Measurements from ENCODE around the gene MARK2. TPM values are rescaled to one million over a fixed set of nuclear protein-coding genes. Genes with fewer than 3 reads are reported as not detected.

Gene MARK2
- total RNA-seq, 1 experiment from 2014 or later, result 39.8 TPM

DNA sequence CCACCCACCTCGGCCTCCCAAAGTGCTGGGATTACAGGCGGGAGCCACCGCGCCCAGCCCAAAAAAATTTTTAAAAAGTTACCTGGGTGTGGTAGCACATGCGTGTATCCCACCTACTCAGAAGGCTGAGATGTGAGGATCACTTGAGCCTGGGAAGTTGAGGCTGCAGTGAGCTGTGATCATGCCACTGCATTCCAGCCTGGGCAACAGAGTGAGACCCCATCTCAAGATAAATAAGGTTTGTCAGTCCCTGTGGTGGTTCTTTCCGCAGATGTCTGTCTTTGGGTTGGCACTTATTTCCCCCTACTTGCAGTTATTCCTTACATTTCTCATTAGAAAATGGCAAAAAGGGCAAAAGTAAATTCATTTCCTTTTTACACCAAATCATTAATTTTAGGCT is 8.0 kb downstream of the MARK2 start (continued):
- TF ChIP-seq ZNF274 (IDR thresholded peaks at IDR 0.05; ENCODE audit: low read depth, low read length) (no peak), POLR2AphosphoS5 (IDR thresholded peaks at IDR 0.05; ENCODE audit: low read depth, low read length) (no peak)

DNA sequence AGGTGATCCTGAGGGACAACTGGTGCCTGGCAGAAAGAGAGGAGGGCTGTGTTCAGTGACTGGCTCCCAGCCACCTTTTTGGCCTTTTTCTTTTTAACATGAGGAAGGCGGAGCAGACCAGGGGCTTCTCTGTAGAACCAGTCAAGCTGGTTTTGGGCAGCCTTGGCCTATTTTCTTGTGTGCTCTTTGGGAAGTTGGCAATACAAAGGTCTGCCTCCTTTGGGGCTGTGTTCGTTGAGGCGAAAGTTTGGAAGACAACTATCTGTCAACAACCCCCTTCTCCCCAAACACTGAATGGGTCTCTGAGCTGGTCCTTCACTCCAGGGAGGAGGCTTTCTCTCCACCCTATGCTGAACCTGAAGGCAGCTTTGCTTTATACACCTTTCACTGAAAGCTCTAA is 8.5 kb downstream of the MARK2 start:
- ATAC-seq (peak; percentile 68), DNase-seq (ENCODE audit: low read depth, low spot score) (no peak)
- CTCF ChIA-PET, result interaction anchor here (0.9 to 1.7 kb wide), 2 partner anchors 9 to 25 kb away, joined by 3 to 5 read pairs; partner anchors contain the start of gene MARK2
- H3K4me2 ChIP-seq (ENCODE audit: low read length), result peak overlapping the region; percentile 66
- H2AFZ ChIP-seq (ENCODE audit: low read depth, low read length, poor library complexity, severe bottlenecking), result no peak overlapping the region
- peaks cover 12% of the 10 kb centered on the region; the same call in 1 of the 2 replicates for H4K20me1 ChIP-seq (ENCODE audit: insufficient read depth)
- peaks cover 0 to 2% of the 10 kb centered on the region in 2 experiments; a peak in 2 of 4 replicates for H3K36me3 ChIP-seq (ENCODE audit: control insufficient read depth in 1 of 2, insufficient read depth in 2 of 2, low read length in 2 of 2)
- RAD21 ChIA-PET (ENCODE audit: low non-redundant PET in 1 of 2, low total read pairs in 2 of 2, uncharacterized antibody in 2 of 2, unreplicated experiment in 2 of 2), result no interaction called here
- peak overlapping the region in 1 of 2 experiments; percentile 13; a peak in 1 of 4 replicates for H3K4me3 ChIP-seq (replicated peaks in 1 of 2; ENCODE audit: low read depth in 1 of 2, low read length in 2 of 2)
- POLR2A ChIA-PET, result no interaction called here
- H3K27ac ChIP-seq (ENCODE audit: low read depth, low read length), result peak overlapping the region; percentile 14; the same call in 1 of the 2 replicates
- H3K9ac ChIP-seq (ENCODE audit: low read length), result peak overlapping the region; percentile 39
- H3K27me3 ChIP-seq (ENCODE audit: insufficient read depth, low read length), result no peaks in the 10 kb centered on the region
- H3K4me1 ChIP-seq (ENCODE audit: control insufficient read depth in 1 of 2, insufficient read depth in 2 of 2, low read length in 2 of 2), result peaks cover 24 to 37% of the 10 kb centered on the region in 2 experiments
- no peaks in the 10 kb centered on the region for H3K9me3 ChIP-seq (ENCODE audit: control insufficient read depth in 1 of 2, insufficient read depth in 1 of 2, low read depth in 1 of 2, low read length in 2 of 2)
- no TSS peak for BruUV-seq (replicated peaks)
- peaks cover 90% of the 10 kb centered on the region for H3K79me2 ChIP-seq (ENCODE audit: insufficient read depth, low read length)
- no peaks in the 10 kb centered on the region for H3K9me2 ChIP-seq (ENCODE audit: insufficient read depth)
- intact Hi-C loops (cut with micrococcal nuclease), result no loop called here
- TF ChIP-seq ZFX (IDR thresholded peaks at IDR 0.05) (no peak), ZNF274 (IDR thresholded peaks at IDR 0.05; ENCODE audit: low read depth, low read length) (no peak), ATF3 (IDR thresholded peaks at IDR 0.05) (no peak), RAD21 (IDR thresholded peaks at IDR 0.05; ENCODE audit: low read depth) (no peak), ELF1 (IDR thresholded peaks at IDR 0.05; ENCODE audit: borderline replicate concordance, low read depth) (no peak), SP1 (IDR thresholded peaks at IDR 0.05; ENCODE audit: low read depth) (peak; percentile 65; the same call in 1 of the 2 replicates)

GRCh38 chr11:63849691-63850090 is 10.8 kb downstream of the MARK2 start:
- H3K79me2 ChIP-seq (ENCODE audit: insufficient read depth, low read length), result peaks cover 91% of the 10 kb centered on the region
- H3K9me3 ChIP-seq (ENCODE audit: control insufficient read depth in 1 of 2, insufficient read depth in 1 of 2, low read depth in 1 of 2, low read length in 2 of 2), result no peaks in the 10 kb centered on the region
- H3K36me3 ChIP-seq (ENCODE audit: control insufficient read depth in 1 of 2, insufficient read depth in 2 of 2, low read length in 2 of 2), result no peaks in the 10 kb centered on the region; a peak in 1 of 4 replicates
- intact Hi-C loops (cut with micrococcal nuclease), result no loop called here
- H3K4me1 ChIP-seq (ENCODE audit: control insufficient read depth in 1 of 2, insufficient read depth in 2 of 2, low read length in 2 of 2), result peaks cover 24 to 34% of the 10 kb centered on the region in 2 experiments
- H4K20me1 ChIP-seq (ENCODE audit: insufficient read depth), result peaks cover 12% of the 10 kb centered on the region; the same call in 1 of the 2 replicates
- no peak overlapping the region for H3K27ac ChIP-seq (ENCODE audit: low read depth, low read length)
- H3K4me3 ChIP-seq (replicated peaks in 1 of 2; ENCODE audit: low read depth in 1 of 2, low read length in 2 of 2), result no peak overlapping the region
- no peaks in the 10 kb centered on the region for H3K27me3 ChIP-seq (ENCODE audit: insufficient read depth, low read length)
- no TSS peak for BruUV-seq (replicated peaks)
- ChIA-PET RAD21 (ENCODE audit: low non-redundant PET in 1 of 2, low total read pairs in 2 of 2, uncharacterized antibody in 2 of 2, unreplicated experiment in 2 of 2) (no interaction called here), POLR2A (no interaction called here), CTCF (interaction anchor here (1.2 kb wide), 1 partner anchor 57 kb away, joined by 3 read pairs; no protein-coding TSS in a partner anchor)
- no peak for ATAC-seq
- H2AFZ ChIP-seq (ENCODE audit: low read depth, low read length, poor library complexity, severe bottlenecking), result no peak overlapping the region
- TF ChIP-seq YY1 (IDR thresholded peaks at IDR 0.05; ENCODE audit: extremely low read depth, insufficient replicate concordance, low read depth, low read length) (no peak), JUND (IDR thresholded peaks at IDR 0.05) (no peak), ZFX (IDR thresholded peaks at IDR 0.05) (no peak), SIN3A (IDR thresholded peaks at IDR 0.05; ENCODE audit: low read depth) (no peak), FOSL1 (IDR thresholded peaks at IDR 0.05; ENCODE audit: low read depth) (no peak), POLR2A (IDR thresholded peaks at IDR 0.05; ENCODE audit: borderline replicate concordance, extremely low read depth, insufficient read depth, insufficient read length) (no peak), EZH2 (IDR thresholded peaks at IDR 0.05) (no peak), ZNF274 (IDR thresholded peaks at IDR 0.05; ENCODE audit: low read depth, low read length) (no peak)
- TF ChIP-seq, protein P1, sequence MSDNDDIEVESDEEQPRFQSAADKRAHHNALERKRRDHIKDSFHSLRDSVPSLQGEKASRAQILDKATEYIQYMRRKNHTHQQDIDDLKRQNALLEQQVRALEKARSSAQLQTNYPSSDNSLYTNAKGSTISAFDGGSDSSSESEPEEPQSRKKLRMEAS (IDR thresholded peaks at IDR 0.05), result no peak
- no peak overlapping the region for H3K4me2 ChIP-seq (ENCODE audit: low read length)
- no peak overlapping the region for H3K9ac ChIP-seq (ENCODE audit: low read length)
- no peak for DNase-seq (ENCODE audit: low read depth, low spot score)
- H3K9me2 ChIP-seq (ENCODE audit: insufficient read depth), result no peaks in the 10 kb centered on the region
